PC-3 (cell line): ENCODE results near the gene MTCL1.

Experiments used
- CTCF ChIP-seq: fragments of 300-600 bp; sonication (generic); conservative IDR thresholded peaks from 2 replicates; pipeline ENCODE4 v1.5.1; 2017; ENCODE audit warnings: antibody characterized with exemption, low read depth, mild to moderate bottlenecking, low read length
- EZH2phosphoT487 ChIP-seq: fragments of 300-600 bp; sonication (generic); IDR thresholded peaks from 2 replicates; pipeline ENCODE4 v1.6.1; 2018; ENCODE audit warnings: mild to moderate bottlenecking, antibody characterized with exemption, low read length, borderline replicate concordance

DNA sequence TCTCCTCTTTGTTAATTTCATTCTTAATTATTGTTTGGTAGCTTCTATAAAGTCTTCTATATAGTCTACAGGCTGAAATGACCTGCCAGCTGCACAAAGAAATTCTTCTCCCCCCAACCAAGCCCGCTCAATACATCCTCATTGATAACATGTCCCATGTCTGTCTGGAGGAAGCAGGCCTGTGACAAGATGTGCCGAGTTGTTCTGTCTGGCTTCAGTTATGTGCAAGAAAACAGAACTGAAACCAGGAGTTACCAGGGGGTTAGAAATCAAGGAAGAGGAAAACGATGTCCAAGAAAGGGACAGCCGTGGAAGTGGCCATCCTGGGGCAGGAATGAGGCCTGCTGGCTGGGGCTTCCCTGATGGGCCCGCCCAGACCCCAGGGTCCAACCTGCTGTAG, 57.6 kb downstream of the MTCL1 start:
- TF ChIP-seq CTCF (no peak), EZH2phosphoT487 (no peak)
